SIG-M5 (cell line): Measurements from ENCODE around the gene CLDN18.

ENCODE experiments used
- DNase-seq: peaks from one replicate; lab custom pipeline; 2025; lab: John Stamatoyannopoulos, UW

Gene CLDN18

GRCh38 chr3:138027821-138028220 is 17.9 kb downstream of the CLDN18 start:
- DNase-seq, result no peak

- no peak for DNase-seq
These were observed 20.8 kb downstream of the CLDN18 start for GRCh38 chr3:138030734-138031280.

GRCh38 chr3:138031536-138031935 is 21.6 kb downstream of the CLDN18 start:
- DNase-seq, result no peak

GRCh38 chr3:138032567-138032966 is 22.6 kb downstream of the CLDN18 start:
- DNase-seq, result no peak

GRCh38 chr3:138033202-138033691 is 23.3 kb downstream of the CLDN18 start:
- DNase-seq, result no peak

- DNase-seq, result no peak
These were observed 25.0 kb downstream of the CLDN18 start for GRCh38 chr3:138034918-138035317.

GRCh38 chr3:138036572-138036971 is 26.6 kb downstream of the CLDN18 start:
- no peak for DNase-seq

GRCh38 chr3:138038725-138039462 is 28.9 kb downstream of the CLDN18 start:
- no peak for DNase-seq

- no peak for DNase-seq
These were observed 32.1 kb downstream of the CLDN18 start for GRCh38 chr3:138042043-138042442.

- no peak for DNase-seq
These were observed 33.5 kb downstream of the CLDN18 start for GRCh38 chr3:138043266-138044029.

GRCh38 chr3:138046085-138046484 is 36.1 kb downstream of the CLDN18 start:
- DNase-seq, result no peak

GRCh38 chr3:138046955-138047354 is 37.0 kb downstream of the CLDN18 start:
- no peak for DNase-seq

GRCh38 chr3:138047596-138048158 is 37.7 kb downstream of the CLDN18 start:
- no peak for DNase-seq

GRCh38 chr3:138049157-138049919 is 39.4 kb downstream of the CLDN18 start:
- no peak for DNase-seq

GRCh38 chr3:138051947-138052802 is 42.2 kb downstream of the CLDN18 start:
- no peak for DNase-seq

- no peak for DNase-seq
These were observed 44.1 kb downstream of the CLDN18 start for GRCh38 chr3:138054057-138054456.

GRCh38 chr3:138057384-138057783 is 47.4 kb downstream of the CLDN18 start:
- no peak for DNase-seq

- DNase-seq, result no peak
These were observed 49.3 kb downstream of the CLDN18 start for GRCh38 chr3:138059261-138059660.

GRCh38 chr3:138060792-138061191 is 50.8 kb downstream of the CLDN18 start:
- no peak for DNase-seq

GRCh38 chr3:138062037-138062436 is 52.1 kb downstream of the CLDN18 start:
- DNase-seq, result no peak

- DNase-seq, result no peak
These were observed 52.7 kb downstream of the CLDN18 start for GRCh38 chr3:138062626-138063025.
